ENCODE data around the gene ABLIM2.

Gene ABLIM2

GRCh38 chr4:8158710-8159536, at the start of gene ABLIM2:
Gene ABLIM2 (minus strand): TSS chr4:8158813. CDS start chr4:8158689, 124 bp downstream.
- DNase-seq (ENCODE audit: low read depth in 2 of 2) = peak; percentile 96 to 97

- DNase-seq (ENCODE audit: low read depth in 2 of 2) = no peak
Observed at GRCh38 chr4:8207314-8207713, 48.7 kb upstream of the ABLIM2 start.

- no peak for DNase-seq (ENCODE audit: low read depth in 2 of 2)
Observed at GRCh38 chr4:8205749-8206611, 47.4 kb upstream of the ABLIM2 start.

- DNase-seq (ENCODE audit: low read depth in 2 of 2) = no peak
Observed at GRCh38 chr4:8205241-8205707, 46.7 kb upstream of the ABLIM2 start.

- DNase-seq (ENCODE audit: low read depth in 2 of 2) = no peak
Observed at GRCh38 chr4:8204576-8205227, 46.1 kb upstream of the ABLIM2 start.

- no peak for DNase-seq (ENCODE audit: low read depth in 2 of 2)
Observed at GRCh38 chr4:8203817-8204216, 45.2 kb upstream of the ABLIM2 start.

- no peak for DNase-seq (ENCODE audit: low read depth in 2 of 2)
Observed at GRCh38 chr4:8203052-8203401, 44.4 kb upstream of the ABLIM2 start.

- DNase-seq (ENCODE audit: low read depth in 2 of 2) = no peak
Observed at GRCh38 chr4:8202108-8203051, 43.8 kb upstream of the ABLIM2 start.

GRCh38 chr4:8201321-8201781, 42.7 kb upstream of the ABLIM2 start:
- DNase-seq (ENCODE audit: low read depth in 2 of 2) = peak in 1 of 2 experiments; percentile 26

GRCh38 chr4:8200302-8200975, 41.8 kb upstream of the ABLIM2 start:
- DNase-seq (ENCODE audit: low read depth in 2 of 2) = no peak

GRCh38 chr4:8199594-8200301, 41.1 kb upstream of the ABLIM2 start:
- peak in 1 of 2 experiments; percentile 20 for DNase-seq (ENCODE audit: low read depth in 2 of 2)

GRCh38 chr4:8198906-8199593, 40.4 kb upstream of the ABLIM2 start, which contains the start of gene SH3TC1:
Gene SH3TC1 (plus strand): TSS chr4:8199290. CDS start chr4:8205195, 5,905 bp downstream.
- peak; percentile 31 to 50 for DNase-seq (ENCODE audit: low read depth in 2 of 2)

- DNase-seq (ENCODE audit: low read depth in 2 of 2) = no peak
Observed at GRCh38 chr4:8198206-8198905, 39.7 kb upstream of the ABLIM2 start.

GRCh38 chr4:8197521-8197920, 38.9 kb upstream of the ABLIM2 start:
- DNase-seq (ENCODE audit: low read depth in 2 of 2) = no peak

- no peak for DNase-seq (ENCODE audit: low read depth in 2 of 2)
Observed at GRCh38 chr4:8195841-8196458, 37.3 kb upstream of the ABLIM2 start.

- DNase-seq (ENCODE audit: low read depth in 2 of 2) = no peak
Observed at GRCh38 chr4:8195431-8195830, 36.8 kb upstream of the ABLIM2 start.

GRCh38 chr4:8194306-8195242, 36.0 kb upstream of the ABLIM2 start:
- DNase-seq (ENCODE audit: low read depth in 2 of 2) = no peak
